ENCODE data around the gene CACNG5.

GRCh38 chr17:66893382-66893781 is 58.5 kb downstream of the CACNG5 start:
- TF ChIP-seq, protein P1, sequence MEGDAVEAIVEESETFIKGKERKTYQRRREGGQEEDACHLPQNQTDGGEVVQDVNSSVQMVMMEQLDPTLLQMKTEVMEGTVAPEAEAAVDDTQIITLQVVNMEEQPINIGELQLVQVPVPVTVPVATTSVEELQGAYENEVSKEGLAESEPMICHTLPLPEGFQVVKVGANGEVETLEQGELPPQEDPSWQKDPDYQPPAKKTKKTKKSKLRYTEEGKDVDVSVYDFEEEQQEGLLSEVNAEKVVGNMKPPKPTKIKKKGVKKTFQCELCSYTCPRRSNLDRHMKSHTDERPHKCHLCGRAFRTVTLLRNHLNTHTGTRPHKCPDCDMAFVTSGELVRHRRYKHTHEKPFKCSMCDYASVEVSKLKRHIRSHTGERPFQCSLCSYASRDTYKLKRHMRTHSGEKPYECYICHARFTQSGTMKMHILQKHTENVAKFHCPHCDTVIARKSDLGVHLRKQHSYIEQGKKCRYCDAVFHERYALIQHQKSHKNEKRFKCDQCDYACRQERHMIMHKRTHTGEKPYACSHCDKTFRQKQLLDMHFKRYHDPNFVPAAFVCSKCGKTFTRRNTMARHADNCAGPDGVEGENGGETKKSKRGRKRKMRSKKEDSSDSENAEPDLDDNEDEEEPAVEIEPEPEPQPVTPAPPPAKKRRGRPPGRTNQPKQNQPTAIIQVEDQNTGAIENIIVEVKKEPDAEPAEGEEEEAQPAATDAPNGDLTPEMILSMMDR (IDR thresholded peaks at IDR 0.05; ENCODE audit: insufficient read depth, low read depth, low read length), result no peak
- TF ChIP-seq EZH2 (IDR thresholded peaks at IDR 0.05; ENCODE audit: insufficient read depth, low read length), result no peak

Data from astrocyte (in vitro differentiated cells and primary cell).